Heart left ventricle (tissue), 16 donors: ENCODE data around the gene TMEM35A. TPM values are rescaled to one million over a fixed set of nuclear protein-coding genes. Genes with fewer than 3 reads are reported as not detected.

Experiments
- ATAC-seq, 4 donors: fragments of 200-7000 bp; cut with Tn5 transposase; one replicate each; pipeline ENCODE4 v1.9.1; 2020 to 2022; ENCODE audit warnings: moderate library complexity in 4 of 4, mild to moderate bottlenecking in 3 of 4, moderate number of reproducible peaks in 1 of 4
- DNase-seq, 5 donors: peaks; one replicate each; pipeline ENCODE4 v3.0.0-alpha.2; 2020
- H3K27ac ChIP-seq, 12 donors: fragments of 200-600 bp; sonication (generic) in 4 of 12; one replicate each; pipeline versions ENCODE4 v1.5.0 to v1.8.0; 2016 to 2022; ENCODE audit warnings: mild to moderate bottlenecking in 2 of 12
- H3K27me3 ChIP-seq, 9 donors: fragments of 200-600 bp; sonication (generic) in 2 of 9; one replicate each; pipeline versions ENCODE4 v1.5.1 to v1.8.0; 2016 to 2022; ENCODE audit warnings: mild to moderate bottlenecking in 3 of 9
- H3K36me3 ChIP-seq, 9 donors: fragments of 200-600 bp; sonication (generic) in 2 of 9; one replicate each; pipeline versions ENCODE4 v1.5.0 to v1.8.0; 2018 to 2022; ENCODE audit warnings: mild to moderate bottlenecking in 2 of 9
- H3K4me1 ChIP-seq, 12 donors: fragments of 200-600 bp; sonication (generic) in 4 of 12; one replicate each; pipeline versions ENCODE4 v1.5.0 to v1.8.0; 2016 to 2022; ENCODE audit warnings: mild to moderate bottlenecking in 3 of 12
- H3K4me3 ChIP-seq, 12 donors: fragments of 200-600 bp; sonication (generic) in 4 of 12; one replicate each; pipeline versions ENCODE4 v1.5.0 to v1.8.0; 2017 to 2022; ENCODE audit warnings: mild to moderate bottlenecking in 9 of 12, moderate library complexity in 4 of 12
- H3K9me3 ChIP-seq, 12 donors: fragments of 200-600 bp; sonication (generic) in 4 of 12; one replicate each; pipeline versions ENCODE4 v1.5.0 to v1.8.0; 2016 to 2022; ENCODE audit warnings: mild to moderate bottlenecking in 1 of 12
- CTCF ChIP-seq, 12 donors: fragments of 200-600 bp; sonication (generic) in 4 of 12; IDR thresholded peaks; one replicate each; pipeline versions ENCODE4 v1.5.0 to v1.8.0; 2018 to 2022; ENCODE audit warnings: antibody characterized with exemption in 12 of 12, mild to moderate bottlenecking in 5 of 12
- POLR2A ChIP-seq, 2 donors: fragments of 450-650 bp; IDR thresholded peaks; one replicate each; pipeline ENCODE4 v1.6.1; 2017; ENCODE audit warnings: antibody characterized with exemption in 2 of 2, mild to moderate bottlenecking in 2 of 2, moderate library complexity in 2 of 2
- WGBS, 4 donors: extraction: QIAGEN DNeasy Blood & Tissue Kit in 2 of 4; methylation state at CpG; one replicate each; pipeline versions ENCODE4 v1.1.5 to v1.1.7; 2013 to 2018; 5-methylcytosine and 5-hydroxymethylcytosine counted together
- intact Hi-C, 10 donors: fragments of 100-400 bp; cut with DNase I; formaldehyde crosslinking; loops; one replicate each; pipeline versions ENCODE4 v1.11.1 to v1.14.2; 2022
- long read RNA-seq, 3 donors: library from polyadenylated mRNA; unstranded; transcript quantifications; one replicate each; pipeline ENCODE4 v2.0.0, GENCODE V29; 2020 to 2021
- polyA plus RNA-seq, 2 donors: library from polyadenylated mRNA; stranded (reverse); fragments of 200-250 nt; gene quantifications; one replicate each; pipeline ENCODE4 v1.2.3, GENCODE V29; 2013
- total RNA-seq, 9 donors: library from RNA; depleted of rRNA in 2 of 9; stranded (reverse); fragments of >200 nt in 2 of 9; fragmentation: NEBNext Ultra II Directional in 3 of 9; extraction: Animal tissue kit (Norgen Biotek cat#: 25700) in 3 of 9; gene quantifications; one replicate each; pipeline versions ENCODE4 v1.1.0 to v1.2.4, GENCODE V29; 2016 to 2023
- donor health status: ischemic (EF 13 %, LVEDD 7.1; RV severe dilation, severe dysfunction).
- donor health status: healthy with polysubstance abuse.
- donor health status: DM: no; HTN: yes; CAD: no.
- donor health status: DM: no; HTN: no; CAD: no.
- donor health status: ischemic (EF 25% LVEDD 6.9; RV normal size, moderate dysfunction).
- donor health status: ischemic (EF 25% LVEDD 5.7; RV mildly dilated, moderate dysfunction).
- donor health status: healthy.
- donor health status: DM: yes; HTN: yes; CAD: no.
- donor health status: ischemic (EF 35%, LVEDD 5.7; RV mildly dilated, moderate dysfunction).
- donor health status: nonischemic (EF 11% LVEDD 7.7; RV severe dilation, severe dysfunction).
- donor health status: DM: yes; HTN: yes; CAD: no.
- donor health status: PGD.
- donor health status: ischemic (EF 29% LVEDD 5.4; RV normal size, mild dysfunction).
- donor health status: nonischemic (EF 23%, LVEDD 6.1; RV moderate dilation, normal function).

Gene TMEM35A
- total RNA-seq: 1 to 10 TPM in 1 of 9 donors, under 1 TPM in 3, not detected in 5; 0.12 to 1.1 (median 0.14) TPM
- under 1 TPM; 0.04 to 0.15 TPM for polyA plus RNA-seq
- long read RNA-seq, donor 1, partial matches to known transcripts: 0 of 1 reads
- long read RNA-seq, donor 1, other reads (novel, unspliced or antisense): 0 of 1 reads
- long read RNA-seq, donor 2: 0 reads
- long read RNA-seq, donor 3: 0 reads

GRCh38 chrX:101078716-101079598, at the start of gene TMEM35A:
Gene TMEM35A, plus strand, starts transcription at chrX:101078879. Its CDS starts 124 bp downstream, at chrX:101079003.
- DNase-seq: no peak
- Histone ChIP-seq H3K27me3 (peaks cover 0 to 31% (median 0%) of the 10 kb centered on the region in 9 donors), H3K27ac (peak within 1 kb of the TSS in 1 of 12 donors; percentile 62), H3K4me1 (no peaks in the 10 kb centered on the region), H3K9me3 (no peaks in the 10 kb centered on the region), H3K36me3 (no peaks in the 10 kb centered on the region), H3K4me3 (peak within 1 kb of the TSS in 10 of 12 donors; percentile 12 to 51 (median 31))
- TF ChIP-seq POLR2A (IDR thresholded peaks at IDR 0.05) (no peak), CTCF (IDR thresholded peaks at IDR 0.05) (no peak)
- ATAC-seq: peak in 1 of 4 donors; percentile 46
- 6 to 31% (median 17%) methylated on average over 23 of the region's 23 CpGs for WGBS, 4 donors
- intact Hi-C loops: no loop called here

GRCh38 chrX:101029665-101030064, 49.0 kb upstream of the TMEM35A start:
- intact Hi-C loops: no loop called here
- H3K4me3 ChIP-seq: no peak overlapping the region
- no peaks in the 10 kb centered on the region for H3K4me1 ChIP-seq
- DNase-seq (no peak), ATAC-seq (no peak)
- H3K9me3 ChIP-seq: no peaks in the 10 kb centered on the region
- no peak overlapping the region for H3K27ac ChIP-seq
- WGBS, 4 donors: 75 to 100% (median 98%) methylated on average over 1 of the region's 1 CpG
- peaks cover 0 to 59% (median 25%) of the 10 kb centered on the region in 9 donors for H3K36me3 ChIP-seq
- no peaks in the 10 kb centered on the region for H3K27me3 ChIP-seq
- no peak for TF ChIP-seq CTCF (IDR thresholded peaks at IDR 0.05)
- TF ChIP-seq POLR2A (IDR thresholded peaks at IDR 0.05): no peak

- no peaks in the 10 kb centered on the region for H3K27me3 ChIP-seq
- no peak overlapping the region for H3K4me3 ChIP-seq
- TF ChIP-seq POLR2A (IDR thresholded peaks at IDR 0.05): no peak
- H3K4me1 ChIP-seq: no peaks in the 10 kb centered on the region
- H3K36me3 ChIP-seq: peaks cover 0 to 87% (median 42%) of the 10 kb centered on the region in 9 donors
- ATAC-seq: no peak
- no peaks in the 10 kb centered on the region for H3K9me3 ChIP-seq
- intact Hi-C loops: no loop called here
- DNase-seq: no peak
- H3K27ac ChIP-seq: no peak overlapping the region
Measured at GRCh38 chrX:101037231-101037630, 41.4 kb upstream of the TMEM35A start.

GRCh38 chrX:101040197-101040596, 38.5 kb upstream of the TMEM35A start:
- DNase-seq: no peak
- TF ChIP-seq CTCF (IDR thresholded peaks at IDR 0.05): no peak
- TF ChIP-seq POLR2A (IDR thresholded peaks at IDR 0.05): no peak
- H3K4me3 ChIP-seq: no peak overlapping the region
- no peaks in the 10 kb centered on the region for H3K4me1 ChIP-seq
- intact Hi-C loops: no loop called here
- no peaks in the 10 kb centered on the region for H3K9me3 ChIP-seq
- 83 to 97% (median 92%) methylated on average over 4 of the region's 4 CpGs for WGBS, 4 donors
- H3K36me3 ChIP-seq: peaks cover 0 to 60% (median 34%) of the 10 kb centered on the region in 9 donors
- no peaks in the 10 kb centered on the region for H3K27me3 ChIP-seq
- ATAC-seq: no peak
- H3K27ac ChIP-seq: no peak overlapping the region
